Ovary (tissue), 9 donors: ENCODE results near the gene LRP1-AS. TPM values are rescaled to one million over a fixed set of nuclear protein-coding genes. Genes with fewer than 3 reads are reported as not detected.

Source experiments
- DNase-seq, 5 donors: peaks; one replicate each; pipeline ENCODE4 v3.0.0-alpha.2; 2019 to 2020
- H3K27ac ChIP-seq, 2 donors: fragments of 200-600 bp; one replicate each; pipeline versions ENCODE4 v1.5.1 to v1.8.0; 2019 to 2022
- H3K27me3 ChIP-seq: fragments of 200-600 bp; one replicate; pipeline ENCODE4 v1.8.0; 2022
- H3K36me3 ChIP-seq: fragments of 200-600 bp; sonication (generic); one replicate; pipeline ENCODE4 v1.5.1; 2019
- H3K4me1 ChIP-seq: one replicate; pipeline ENCODE4 v1.8.1; 2013; ENCODE audit warnings: mild to moderate bottlenecking, moderate library complexity; ENCODE audit not compliant: insufficient read depth
- H3K4me3 ChIP-seq: fragments of 200-600 bp; sonication (generic); one replicate; pipeline ENCODE4 v1.5.1; 2017
- H3K9me3 ChIP-seq, 2 donors: fragments of 200-600 bp in 1 of 2; sonication (generic) in 1 of 2; one replicate each; pipeline versions ENCODE4 v1.5.1 to v1.8.1; 2013 to 2019; ENCODE audit warnings: mild to moderate bottlenecking in 1 of 2, moderate library complexity in 1 of 2
- CTCF ChIP-seq, 3 donors: fragments of 450-650 bp in 2 of 3; fragments of 200-600 bp in 1 of 3; IDR thresholded peaks; one replicate each; pipeline versions ENCODE4 v1.5.1 to v1.8.0; 2016 to 2022; ENCODE audit warnings: antibody characterized with exemption in 3 of 3, mild to moderate bottlenecking in 1 of 3
- EP300 ChIP-seq: sonication (generic); formaldehyde crosslinking; IDR thresholded peaks from one replicate; pipeline ENCODE4 v1.6.1; 2017; ENCODE audit warnings: antibody characterized with exemption
- POLR2A ChIP-seq: fragments of 450-650 bp; IDR thresholded peaks from one replicate; pipeline ENCODE4 v1.6.1; 2017; ENCODE audit warnings: antibody characterized with exemption, mild to moderate bottlenecking, moderate library complexity
- WGBS, 3 donors: extraction: QIAGEN DNeasy Blood & Tissue Kit in 1 of 3; methylation state at CpG; one replicate each; pipeline versions ENCODE4 v1.1.5 to v1.1.7; 2013 to 2017; 5-methylcytosine and 5-hydroxymethylcytosine counted together
- intact Hi-C, 4 donors: fragments of 100-400 bp; cut with DNase I; formaldehyde crosslinking; loops; one replicate each; pipeline versions ENCODE4 v1.11.0 to v1.15.1; 2022 to 2023
- polyA plus RNA-seq, 2 donors: library from polyadenylated mRNA; stranded (reverse); fragments of 200-250 nt in 1 of 2; fragments of 350-450 nt in 1 of 2; fragmentation: Illumina TruSeq in 1 of 2; extraction: RNeasy Lipid Tissue Mini Kit (QIAGEN cat#74804) in 1 of 2; gene quantifications; one replicate each; pipeline ENCODE4 v1.2.3, GENCODE V29; 2013 to 2014
- total RNA-seq, 7 donors: library from RNA; depleted of rRNA in 2 of 7; stranded (reverse); fragments of >200 nt in 2 of 7; fragmentation: NEBNext Ultra II Directional in 3 of 7; extraction: Animal tissue kit (Norgen Biotek cat#: 25700) in 3 of 7; gene quantifications; one replicate each; pipeline versions ENCODE4 v1.1.0 to v1.2.4, GENCODE V29; 2016 to 2023
- donor health status: DM: no; HTN: no; CAD: no; lungs with moderate emphysema.
- donor health status: DM: no; HTN: no; CAD: no.
- donor health status: Bipolar disorder and iron deficiency.
- donor health status: DM: yes; HTN: yes; CAD: no.
- donor health status: DM: no; HTN: no; CAD: no.
- donor health status: DM: yes; HTN: yes; CAD: no.

Gene LRP1-AS
- total and polyA plus RNA-seq, 9 donors = not detected

- H3K4me3 ChIP-seq = no peak overlapping the region
- intact Hi-C loops = no loop called here
Measured at GRCh38 chr12:57149245-57149900, 2.0 kb upstream of the LRP1-AS start.

GRCh38 chr12:57148469-57149244 lies 1.2 kb upstream of the LRP1-AS start:
- no peaks in the 10 kb centered on the region for H3K27me3 ChIP-seq
- intact Hi-C loops = no loop called here
- WGBS, 3 donors = 14 to 18% (median 14%) methylated on average over 4 of the region's 4 CpGs
- peaks cover 59% of the 10 kb centered on the region for H3K4me1 ChIP-seq
- H3K27ac ChIP-seq = peak overlapping the region; percentile 72 to 91
- TF ChIP-seq POLR2A = no peak
- TF ChIP-seq EP300 = peak; percentile 11
- no peak for TF ChIP-seq CTCF (IDR thresholded peaks at IDR 0.05)
- H3K4me3 ChIP-seq = no peak overlapping the region
- DNase-seq = peak; percentile 74 to 87 (median 79)
- H3K9me3 ChIP-seq = no peaks in the 10 kb centered on the region
- no peaks in the 10 kb centered on the region for H3K36me3 ChIP-seq

More at GRCh38 chr12:57149245-57149900, 2.0 kb upstream of the LRP1-AS start:
- TF ChIP-seq CTCF (IDR thresholded peaks at IDR 0.05) = no peak
- TF ChIP-seq EP300 = no peak
- no peak for TF ChIP-seq POLR2A
- Histone ChIP-seq H3K27me3 (no peaks in the 10 kb centered on the region), H3K9me3 (no peaks in the 10 kb centered on the region), H3K27ac (peak overlapping the region; percentile 72 to 91), H3K36me3 (no peaks in the 10 kb centered on the region), H3K4me1 (peaks cover 59% of the 10 kb centered on the region)
- DNase-seq = peak; percentile 86 to 91 (median 88)
- 18 to 32% (median 22%) methylated on average over 13 of the region's 13 CpGs for WGBS, 3 donors

- intact Hi-C loops = no loop called here
- Histone ChIP-seq H3K27me3 (no peaks in the 10 kb centered on the region), H3K36me3 (no peaks in the 10 kb centered on the region), H3K27ac (peak overlapping the region; percentile 33 to 91), H3K4me1 (peaks cover 47% of the 10 kb centered on the region), H3K4me3 (no peak overlapping the region), H3K9me3 (no peaks in the 10 kb centered on the region)
- 47 to 59% (median 49%) methylated on average over 2 of the region's 2 CpGs for WGBS, 3 donors
- DNase-seq = no peak
- TF ChIP-seq CTCF (IDR thresholded peaks at IDR 0.05) (no peak), POLR2A (no peak), EP300 (no peak)
Measured at GRCh38 chr12:57146092-57146491, 1.3 kb downstream of the LRP1-AS start.

GRCh38 chr12:57145460-57146059 lies 1.9 kb downstream of the LRP1-AS start:
- no peaks in the 10 kb centered on the region for H3K36me3 ChIP-seq
- intact Hi-C loops = no loop called here
- no peak for DNase-seq
- WGBS, 3 donors = 43 to 62% (median 57%) methylated on average over 10 of the region's 10 CpGs
- no peak overlapping the region for H3K4me3 ChIP-seq
- peak overlapping the region in 1 of 2 donors; percentile 91 for H3K27ac ChIP-seq
- H3K27me3 ChIP-seq = no peaks in the 10 kb centered on the region
- H3K4me1 ChIP-seq = peaks cover 42% of the 10 kb centered on the region
- H3K9me3 ChIP-seq = no peaks in the 10 kb centered on the region
- TF ChIP-seq CTCF (IDR thresholded peaks at IDR 0.05) (no peak), POLR2A (no peak), EP300 (no peak)
